Breast epithelium (tissue), 3 donors: ENCODE measurements around the gene ANKRD44.

ENCODE experiments used
- CTCF ChIP-seq, 3 donors: fragments of 450-650 bp; IDR thresholded peaks; one replicate each; pipeline ENCODE4 v1.5.1; 2016 to 2017; ENCODE audit warnings: antibody characterized with exemption in 3 of 3, mild to moderate bottlenecking in 3 of 3, moderate library complexity in 3 of 3
- POLR2A ChIP-seq: fragments of 450-650 bp; IDR thresholded peaks from one replicate; pipeline ENCODE4 v1.6.1; 2016; ENCODE audit warnings: antibody characterized with exemption, mild to moderate bottlenecking, moderate library complexity

- TF ChIP-seq CTCF (IDR thresholded peaks at IDR 0.05) (no peak), POLR2A (no peak)
Observed at GRCh38 chr2:197013098-197013497, 297.5 kb downstream of the ANKRD44 start.
